Lower lobe of right lung (tissue), 2 donors: Measurements from ENCODE around the gene TMEM51. TPM values are rescaled to one million over a fixed set of nuclear protein-coding genes. Genes with fewer than 3 reads are reported as not detected.

Source experiments
- ATAC-seq, 2 donors: fragments of 200-7000 bp; cut with Tn5 transposase; one replicate each; pipeline ENCODE4 v1.9.1; 2020 to 2022; ENCODE audit warnings: mild to moderate bottlenecking in 2 of 2, moderate library complexity in 2 of 2
- DNase-seq: peaks from one replicate; pipeline ENCODE4 v3.0.0-alpha.2; 2020
- H3K27ac ChIP-seq: fragments of 200-600 bp; one replicate; pipeline ENCODE4 v1.8.0; 2022
- H3K27me3 ChIP-seq: fragments of 200-600 bp; one replicate; pipeline ENCODE4 v1.8.0; 2022; ENCODE audit warnings: low read depth
- H3K36me3 ChIP-seq: fragments of 200-600 bp; one replicate; pipeline ENCODE4 v1.8.0; 2022; ENCODE audit warnings: mild to moderate bottlenecking
- H3K4me1 ChIP-seq: fragments of 200-600 bp; one replicate; pipeline ENCODE4 v1.8.0; 2022
- H3K4me3 ChIP-seq: fragments of 200-600 bp; one replicate; pipeline ENCODE4 v1.8.0; 2022; ENCODE audit warnings: mild to moderate bottlenecking
- H3K9me3 ChIP-seq: fragments of 200-600 bp; one replicate; pipeline ENCODE4 v1.8.0; 2022
- CTCF ChIP-seq: fragments of 200-600 bp; IDR thresholded peaks from one replicate; pipeline ENCODE4 v1.8.0; 2022; ENCODE audit warnings: antibody characterized with exemption, mild to moderate bottlenecking
- intact Hi-C: fragments of 100-400 bp; cut with DNase I; formaldehyde crosslinking; loops from one replicate; pipeline ENCODE4 v1.11.0; 2022
- total RNA-seq: library from RNA; stranded (reverse); fragmentation: NEBNext Ultra II Directional; extraction: Animal tissue kit (Norgen Biotek cat#: 25700); gene quantifications from one replicate; pipeline ENCODE4 v1.2.1, GENCODE V29; 2021
- donor health status: DM: no; HTN: yes; CAD: no; lungs with severe emphysema.

TMEM51 gene
- total RNA-seq, 1 donor from 2014 or later: 18.4 TPM

- H3K27me3 ChIP-seq: no peaks in the 10 kb centered on the region
- H3K27ac ChIP-seq: no peak overlapping the region
- no peaks in the 10 kb centered on the region for H3K9me3 ChIP-seq
- DNase-seq (no peak), ATAC-seq (no peak)
- intact Hi-C loops: no loop called here
- H3K36me3 ChIP-seq: no peaks in the 10 kb centered on the region
- no peak overlapping the region for H3K4me3 ChIP-seq
- H3K4me1 ChIP-seq: no peaks in the 10 kb centered on the region
- TF ChIP-seq CTCF: no peak
Measured at GRCh38 chr1:15146142-15146680, 7.3 kb upstream of the TMEM51 start.

GRCh38 chr1:15146971-15147376, 6.6 kb upstream of the TMEM51 start:
- ATAC-seq: peak in 1 of 2 donors; percentile 61
- DNase-seq: no peak
- Histone ChIP-seq H3K4me3 (no peak overlapping the region), H3K27ac (no peak overlapping the region), H3K27me3 (no peaks in the 10 kb centered on the region), H3K36me3 (no peaks in the 10 kb centered on the region), H3K4me1 (peaks cover 8% of the 10 kb centered on the region), H3K9me3 (no peaks in the 10 kb centered on the region)
- no peak for TF ChIP-seq CTCF
- intact Hi-C loops: no loop called here

DNA sequence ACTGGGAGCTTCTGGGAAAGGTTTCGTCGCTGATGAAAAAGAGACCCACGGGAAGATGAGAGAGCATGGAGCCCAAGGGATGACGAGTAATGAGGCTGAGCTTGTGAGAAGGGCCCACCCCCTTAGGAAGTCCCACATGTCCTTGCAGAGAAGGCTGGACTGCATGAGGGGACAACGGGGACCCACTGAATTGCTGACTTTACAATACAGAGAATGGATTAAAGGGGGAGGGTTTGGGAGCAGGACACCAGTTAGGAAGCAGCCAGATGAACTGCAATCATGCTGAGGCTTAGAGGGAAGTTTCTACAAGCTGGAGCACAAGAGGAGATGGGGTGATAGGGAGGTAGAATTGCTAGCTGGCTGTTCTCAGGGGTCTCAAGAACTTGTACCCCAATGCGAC, 5.5 kb upstream of the TMEM51 start:
- TF ChIP-seq CTCF: no peak
- Histone ChIP-seq H3K27me3 (no peaks in the 10 kb centered on the region), H3K4me3 (no peak overlapping the region), H3K9me3 (no peaks in the 10 kb centered on the region), H3K36me3 (no peaks in the 10 kb centered on the region), H3K27ac (no peak overlapping the region), H3K4me1 (peaks cover 16% of the 10 kb centered on the region)
- intact Hi-C loops: no loop called here
- ATAC-seq (no peak), DNase-seq (no peak)

GRCh38 chr1:15148475-15148874, 5.1 kb upstream of the TMEM51 start:
- H3K27me3 ChIP-seq: no peaks in the 10 kb centered on the region
- DNase-seq (no peak), ATAC-seq (no peak)
- no peaks in the 10 kb centered on the region for H3K9me3 ChIP-seq
- H3K36me3 ChIP-seq: no peaks in the 10 kb centered on the region
- H3K4me3 ChIP-seq: no peak overlapping the region
- peaks cover 16% of the 10 kb centered on the region for H3K4me1 ChIP-seq
- intact Hi-C loops: no loop called here
- no peak for TF ChIP-seq CTCF
- no peak overlapping the region for H3K27ac ChIP-seq

GRCh38 chr1:15148941-15149340, 4.6 kb upstream of the TMEM51 start:
- DNase-seq (no peak), ATAC-seq (no peak)
- H3K9me3 ChIP-seq: no peaks in the 10 kb centered on the region
- peaks cover 16% of the 10 kb centered on the region for H3K4me1 ChIP-seq
- no peak overlapping the region for H3K27ac ChIP-seq
- no peaks in the 10 kb centered on the region for H3K36me3 ChIP-seq
- intact Hi-C loops: no loop called here
- no peaks in the 10 kb centered on the region for H3K27me3 ChIP-seq
- no peak overlapping the region for H3K4me3 ChIP-seq
- TF ChIP-seq CTCF: no peak

- DNase-seq (no peak), ATAC-seq (no peak)
- Histone ChIP-seq H3K36me3 (no peaks in the 10 kb centered on the region), H3K9me3 (no peaks in the 10 kb centered on the region), H3K27me3 (no peaks in the 10 kb centered on the region), H3K27ac (no peak overlapping the region), H3K4me3 (no peak overlapping the region), H3K4me1 (peaks cover 21% of the 10 kb centered on the region)
- intact Hi-C loops: no loop called here
- TF ChIP-seq CTCF: no peak
Measured at GRCh38 chr1:15150376-15150775, 3.2 kb upstream of the TMEM51 start.
